Omental fat pad (tissue), 4 donors: ENCODE data around the gene NCR2. TPM values are rescaled to one million over a fixed set of nuclear protein-coding genes. Genes with fewer than 3 reads are reported as not detected.

Experiments
- ATAC-seq: fragments of 150-250 bp; one replicate; pipeline ENCODE4 v1.9.1; 2016; ENCODE audit warnings: mild to moderate bottlenecking, moderate library complexity; ENCODE audit not compliant: low FRiP score
- DNase-seq: peaks from one replicate; pipeline ENCODE4 v3.0.0-alpha.2; 2019; ENCODE audit warnings: low spot score
- CTCF ChIP-seq, 3 donors: fragments of 450-650 bp; IDR thresholded peaks; one replicate each; pipeline ENCODE4 v1.5.1; 2016 to 2017; ENCODE audit warnings: antibody characterized with exemption in 3 of 3, mild to moderate bottlenecking in 3 of 3, moderate library complexity in 2 of 3
- total RNA-seq, 4 donors: library from RNA; depleted of rRNA; stranded (reverse); fragments of >200 nt; gene quantifications; one replicate each; pipeline ENCODE4 v1.1.0, GENCODE V29; 2016

Gene NCR2, protein sequence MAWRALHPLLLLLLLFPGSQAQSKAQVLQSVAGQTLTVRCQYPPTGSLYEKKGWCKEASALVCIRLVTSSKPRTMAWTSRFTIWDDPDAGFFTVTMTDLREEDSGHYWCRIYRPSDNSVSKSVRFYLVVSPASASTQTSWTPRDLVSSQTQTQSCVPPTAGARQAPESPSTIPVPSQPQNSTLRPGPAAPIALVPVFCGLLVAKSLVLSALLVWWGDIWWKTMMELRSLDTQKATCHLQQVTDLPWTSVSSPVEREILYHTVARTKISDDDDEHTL
- total RNA-seq, result not detected

- ATAC-seq (no peak), DNase-seq (no peak)
Observed at GRCh38 chr6:41335296-41335695, at the start of gene NCR2. Gene NCR2, plus strand, starts transcription at chr6:41335608. Its CDS starts 269 bp downstream, at chr6:41335877.

GRCh38 chr6:41286544-41287346 is 48.7 kb upstream of the NCR2 start, which contains the start of gene TREM1:
Gene TREM1, minus strand, starts transcription at chr6:41286682. Its CDS starts 27 bp downstream, at chr6:41286655.
- DNase-seq (no peak), ATAC-seq (no peak)
- TF ChIP-seq CTCF (IDR thresholded peaks at IDR 0.05), result no peak

More at GRCh38 chr6:41335296-41335695, at the start of gene NCR2:
- TF ChIP-seq CTCF (IDR thresholded peaks at IDR 0.05), result no peak

DNA sequence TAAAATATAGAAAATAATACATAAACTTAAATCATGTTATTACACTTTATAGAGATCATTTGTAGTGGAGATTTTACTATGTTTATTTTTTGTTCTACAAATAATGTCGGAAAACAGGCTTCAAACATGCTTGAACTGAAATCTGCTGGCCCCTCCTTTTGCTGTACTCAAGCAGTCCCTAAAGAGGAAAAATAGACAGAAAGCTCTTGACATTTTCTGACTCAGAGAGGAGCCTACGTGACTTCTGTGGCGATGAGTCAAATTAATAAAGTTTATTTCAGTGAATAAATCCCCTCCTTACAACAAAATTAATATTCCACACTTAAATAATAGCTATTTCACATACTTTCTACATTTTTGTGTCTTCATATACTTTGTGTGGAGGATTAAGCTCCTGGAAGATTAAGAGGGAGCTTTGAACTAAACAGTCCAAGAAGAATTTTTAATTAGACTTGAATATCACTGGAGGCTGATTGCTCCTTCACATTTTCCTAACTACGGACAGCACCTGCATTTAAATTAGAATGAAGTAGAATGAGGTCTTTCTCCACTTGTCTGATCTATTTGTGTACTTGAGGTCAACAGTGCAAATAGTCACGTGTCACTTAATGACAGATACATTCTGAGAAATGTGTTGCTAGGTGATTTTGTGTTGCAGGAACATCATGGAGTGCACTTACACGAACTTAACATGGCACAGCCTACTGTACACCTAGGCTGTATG is 47.2 kb upstream of the NCR2 start:
- no peak for TF ChIP-seq CTCF (IDR thresholded peaks at IDR 0.05)
- DNase-seq, result no peak
- ATAC-seq, result no peak

- ATAC-seq, result no peak
Observed at GRCh38 chr6:41288754-41289129, 46.7 kb upstream of the NCR2 start.

GRCh38 chr6:41289815-41290214 is 45.6 kb upstream of the NCR2 start:
- DNase-seq, result no peak
- ATAC-seq, result no peak

More at GRCh38 chr6:41288754-41289129, 46.7 kb upstream of the NCR2 start:
- no peak for DNase-seq
- no peak for TF ChIP-seq CTCF (IDR thresholded peaks at IDR 0.05)

DNA sequence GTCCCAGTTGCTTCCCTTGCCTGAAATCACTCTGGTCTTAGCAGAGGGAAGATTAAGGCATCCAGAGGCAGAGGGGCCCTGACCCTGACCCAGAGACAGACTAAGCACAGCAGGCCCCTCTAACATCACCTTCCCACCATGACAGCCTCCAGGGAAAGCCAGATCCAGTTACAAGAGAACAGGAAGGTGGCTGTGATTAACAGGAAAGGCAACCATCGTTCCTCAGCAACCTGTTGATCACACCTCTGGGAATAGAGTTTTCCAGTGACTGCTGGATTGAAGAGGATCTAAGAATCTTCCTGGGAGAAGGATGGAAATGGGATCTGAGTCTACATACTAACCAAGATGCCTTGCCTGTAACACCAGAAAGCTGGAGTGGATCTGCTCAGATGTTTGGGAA is 43.7 kb upstream of the NCR2 start:
- ATAC-seq (no peak), DNase-seq (no peak)
- TF ChIP-seq CTCF (IDR thresholded peaks at IDR 0.05), result no peak

More at GRCh38 chr6:41289815-41290214, 45.6 kb upstream of the NCR2 start:
- no peak for TF ChIP-seq CTCF (IDR thresholded peaks at IDR 0.05)
